HEK293 (cell line): Measurements from ENCODE around the gene PRUNE2.

ENCODE experiments used
- CTCF ChIA-PET: fragments of 350-600 bp; formaldehyde crosslinking; extraction: SDS; loops from one replicate; lab custom pipeline; 2021; ENCODE audit warnings: antibody characterized with exemption; lab: Yijun Ruan, JAX
- POLR2A ChIA-PET: fragments of 300-600 bp; formaldehyde crosslinking; extraction: SDS; loops from one replicate; lab custom pipeline; 2020; ENCODE audit warnings: antibody characterized with exemption, inconsistent platforms; lab: Yijun Ruan, JAX
- H3K27ac ChIP-seq: fragments of 200-500 bp; sonication (Bioruptor generic); 2 replicates; pipeline ENCODE4 v1.5.1; 2014; ENCODE audit warnings: low read depth, low read length, control low read depth, inconsistent platforms; ENCODE audit errors: extremely low read depth
- H3K36me3 ChIP-seq, 2 experiments: fragments of 200-500 bp in 1 of 2; sonication (Bioruptor generic) in 1 of 2; 1 replicate in 1 of 2; 2 replicates in 1 of 2; pipeline ENCODE4 v1.5.1; 2014 to 2017; ENCODE audit warnings: inconsistent platforms in 2 of 2, low read length in 2 of 2; ENCODE audit not compliant: control insufficient read depth in 2 of 2, insufficient read depth in 1 of 2
- H3K4me1 ChIP-seq: fragments of 200-500 bp; sonication (Bioruptor generic); 2 replicates; pipeline ENCODE4 v1.5.1; 2014; ENCODE audit warnings: mild to moderate bottlenecking, low read length, inconsistent platforms; ENCODE audit not compliant: control insufficient read depth, insufficient read depth
- H3K4me3 ChIP-seq: 2 replicates; pipeline ENCODE4 v1.5.1; 2011; ENCODE audit warnings: low read depth, mild to moderate bottlenecking, control low read depth, low read length, moderate library complexity
- H3K9me3 ChIP-seq: fragments of 200-500 bp; sonication (Bioruptor generic); 2 replicates; pipeline ENCODE4 v1.5.1; 2014; ENCODE audit warnings: low read depth, low read length, inconsistent platforms; ENCODE audit not compliant: control insufficient read depth, insufficient read depth
- CTCF ChIP-seq: fragments of 450-650 bp; formaldehyde crosslinking; IDR thresholded peaks from 2 replicates; pipeline ENCODE4 v1.5.1; 2016; ENCODE audit warnings: missing biosample characterization, missing genetic modification characterization
- GFI1B ChIP-seq: fragments of 450-650 bp; formaldehyde crosslinking; IDR thresholded peaks from 2 replicates; pipeline ENCODE4 v1.5.1; 2016; ENCODE audit warnings: missing biosample characterization, missing genetic modification characterization
- IKZF3 ChIP-seq: fragments of 450-650 bp; IDR thresholded peaks from 2 replicates; pipeline ENCODE4 v1.5.0; 2018; ENCODE audit warnings: missing biosample characterization, mild to moderate bottlenecking, missing genetic modification characterization, moderate library complexity
- KLF9 ChIP-seq: fragments of 450-650 bp; formaldehyde crosslinking; IDR thresholded peaks from 2 replicates; pipeline ENCODE4 v1.5.1; 2016; ENCODE audit warnings: missing biosample characterization, missing genetic modification characterization, low read depth
- MYNN ChIP-seq: fragments of 450-650 bp; formaldehyde crosslinking; IDR thresholded peaks from 2 replicates; pipeline ENCODE4 v1.5.1; 2016; ENCODE audit warnings: missing biosample characterization, missing genetic modification characterization, borderline replicate concordance
- SETDB1 ChIP-seq: IDR thresholded peaks from one replicate; pipeline ENCODE4 v1.6.1; 2017; ENCODE audit warnings: mild to moderate bottlenecking, low read length, moderate library complexity, mixed read lengths; ENCODE audit not compliant: insufficient read length
- TCF7L2 ChIP-seq: IDR thresholded peaks from 2 replicates; pipeline ENCODE4 v1.6.1; 2011; ENCODE audit warnings: low read depth, mild to moderate bottlenecking, inconsistent platforms, low read length, moderate library complexity, borderline replicate concordance
- TRIM28 ChIP-seq: IDR thresholded peaks from 2 replicates; pipeline ENCODE4 v1.6.1; 2011; ENCODE audit warnings: low read length, control low read depth, borderline replicate concordance
- ZBTB20 ChIP-seq: fragments of 450-650 bp; formaldehyde crosslinking; IDR thresholded peaks from 2 replicates; pipeline ENCODE4 v1.5.1; 2016; ENCODE audit warnings: missing biosample characterization, missing genetic modification characterization
- ZFP69B ChIP-seq: fragments of 450-650 bp; formaldehyde crosslinking; IDR thresholded peaks from 2 replicates; pipeline ENCODE4 v1.5.1; 2016; ENCODE audit warnings: missing biosample characterization, missing genetic modification characterization
- ZNF184 ChIP-seq: fragments of 450-650 bp; IDR thresholded peaks from 2 replicates; pipeline ENCODE4 v1.5.1; 2018; ENCODE audit warnings: missing biosample characterization, mild to moderate bottlenecking, missing genetic modification characterization
- ZNF221 ChIP-seq: fragments of 450-650 bp; formaldehyde crosslinking; IDR thresholded peaks from 2 replicates; pipeline ENCODE4 v1.5.1; 2017; ENCODE audit warnings: missing biosample characterization, missing genetic modification characterization, borderline replicate concordance
- ZNF23 ChIP-seq: fragments of 450-650 bp; formaldehyde crosslinking; IDR thresholded peaks from 2 replicates; pipeline ENCODE4 v1.5.1; 2016; ENCODE audit warnings: missing biosample characterization, missing genetic modification characterization, borderline replicate concordance
- ZNF26 ChIP-seq: fragments of 450-650 bp; formaldehyde crosslinking; IDR thresholded peaks from 2 replicates; pipeline ENCODE4 v1.5.1; 2016; ENCODE audit warnings: missing biosample characterization, missing genetic modification characterization
- ZNF335 ChIP-seq: fragments of 450-650 bp; formaldehyde crosslinking; conservative IDR thresholded peaks from 2 replicates; pipeline ENCODE4 v1.5.1; 2016; ENCODE audit warnings: missing biosample characterization, missing genetic modification characterization
- ZNF391 ChIP-seq: fragments of 450-650 bp; formaldehyde crosslinking; IDR thresholded peaks from 2 replicates; pipeline ENCODE4 v1.5.1; 2016; ENCODE audit warnings: low read depth, missing biosample characterization, missing genetic modification characterization, borderline replicate concordance
- ZNF544 ChIP-seq: fragments of 450-650 bp; formaldehyde crosslinking; IDR thresholded peaks from 2 replicates; pipeline ENCODE4 v1.5.0; 2017; ENCODE audit warnings: missing biosample characterization, missing genetic modification characterization
- ZNF560 ChIP-seq: fragments of 450-650 bp; formaldehyde crosslinking; IDR thresholded peaks from 2 replicates; pipeline ENCODE4 v1.5.1; 2017; ENCODE audit warnings: missing biosample characterization, missing genetic modification characterization, borderline replicate concordance
- ZNF624 ChIP-seq: fragments of 450-650 bp; formaldehyde crosslinking; IDR thresholded peaks from 2 replicates; pipeline ENCODE4 v1.5.1; 2017; ENCODE audit warnings: missing biosample characterization, missing genetic modification characterization
- ZNF664 ChIP-seq: fragments of 450-650 bp; formaldehyde crosslinking; IDR thresholded peaks from 2 replicates; pipeline ENCODE4 v1.5.1; 2016; ENCODE audit warnings: missing biosample characterization, missing genetic modification characterization
- ZNF785 ChIP-seq: fragments of 450-650 bp; formaldehyde crosslinking; IDR thresholded peaks from 2 replicates; pipeline ENCODE4 v1.5.1; 2016; ENCODE audit warnings: missing biosample characterization, missing genetic modification characterization
- TF ChIP-seq, protein P1 (sequence below): fragments of 450-650 bp; formaldehyde crosslinking; IDR thresholded peaks from 2 replicates; pipeline ENCODE4 v1.5.1; 2016; ENCODE audit warnings: missing biosample characterization, missing genetic modification characterization, low read depth
- TF ChIP-seq, protein P2 (sequence below): fragments of 450-650 bp; IDR thresholded peaks from 2 replicates; pipeline ENCODE4 v1.5.1; 2018; ENCODE audit warnings: missing biosample characterization, missing genetic modification characterization
- TF ChIP-seq, protein P3 (sequence below): fragments of 450-650 bp; formaldehyde crosslinking; IDR thresholded peaks from 2 replicates; pipeline ENCODE4 v1.5.1; 2016; ENCODE audit warnings: missing biosample characterization, missing genetic modification characterization

The PRUNE2 gene

DNA sequence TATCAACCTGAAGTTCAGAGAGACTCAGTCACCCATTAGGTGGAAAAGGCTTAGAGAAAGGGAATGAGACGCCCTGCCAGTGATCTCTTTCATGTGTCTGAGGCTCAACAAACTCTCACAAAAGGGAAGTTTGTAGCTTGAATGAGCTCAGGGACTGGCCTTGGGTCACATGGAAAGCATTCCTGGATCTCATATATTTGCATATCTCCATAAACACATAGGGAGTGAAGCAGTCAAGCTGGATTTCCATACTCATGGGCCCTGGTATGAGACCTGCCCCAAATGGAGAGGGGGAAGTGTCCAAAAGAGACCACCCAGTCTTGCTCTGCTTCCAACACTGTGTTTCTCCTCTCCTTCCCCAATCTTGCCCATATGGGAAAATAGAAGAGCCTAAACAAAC is 26.4 kb upstream of the PRUNE2 start (continued):
- TF ChIP-seq ZNF23 (tag by site-specific recombination), result no peak
- no peak for TF ChIP-seq SETDB1
- no peak for TF ChIP-seq ZNF624 (tag by site-specific recombination)
- no peak for TF ChIP-seq ZNF785 (tag by site-specific recombination)
- TF ChIP-seq, all 188 proteins: peak for 0

GRCh38 chr9:76927540-76928240 is 21.8 kb upstream of the PRUNE2 start:
- TF ChIP-seq SETDB1, result no peak
- TF ChIP-seq ZNF221 (tag by site-specific recombination), result no peak
- TF ChIP-seq TRIM28, result no peak
- TF ChIP-seq, protein P1, sequence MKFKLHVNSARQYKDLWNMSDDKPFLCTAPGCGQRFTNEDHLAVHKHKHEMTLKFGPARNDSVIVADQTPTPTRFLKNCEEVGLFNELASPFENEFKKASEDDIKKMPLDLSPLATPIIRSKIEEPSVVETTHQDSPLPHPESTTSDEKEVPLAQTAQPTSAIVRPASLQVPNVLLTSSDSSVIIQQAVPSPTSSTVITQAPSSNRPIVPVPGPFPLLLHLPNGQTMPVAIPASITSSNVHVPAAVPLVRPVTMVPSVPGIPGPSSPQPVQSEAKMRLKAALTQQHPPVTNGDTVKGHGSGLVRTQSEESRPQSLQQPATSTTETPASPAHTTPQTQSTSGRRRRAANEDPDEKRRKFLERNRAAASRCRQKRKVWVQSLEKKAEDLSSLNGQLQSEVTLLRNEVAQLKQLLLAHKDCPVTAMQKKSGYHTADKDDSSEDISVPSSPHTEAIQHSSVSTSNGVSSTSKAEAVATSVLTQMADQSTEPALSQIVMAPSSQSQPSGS, result no peak
- TF ChIP-seq GFI1B (tag by site-specific recombination), result no peak
- no peak for TF ChIP-seq KLF9 (tag by site-specific recombination)
- no peak for TF ChIP-seq ZFP69B
- TF ChIP-seq CTCF, result no peak
- no peak for TF ChIP-seq ZBTB20
- no peak for TF ChIP-seq IKZF3 (tag by site-specific recombination)
- TF ChIP-seq ZNF560 (tag by site-specific recombination), result no peak
- no peak for TF ChIP-seq ZNF391 (tag by site-specific recombination)
- TF ChIP-seq, protein P2, sequence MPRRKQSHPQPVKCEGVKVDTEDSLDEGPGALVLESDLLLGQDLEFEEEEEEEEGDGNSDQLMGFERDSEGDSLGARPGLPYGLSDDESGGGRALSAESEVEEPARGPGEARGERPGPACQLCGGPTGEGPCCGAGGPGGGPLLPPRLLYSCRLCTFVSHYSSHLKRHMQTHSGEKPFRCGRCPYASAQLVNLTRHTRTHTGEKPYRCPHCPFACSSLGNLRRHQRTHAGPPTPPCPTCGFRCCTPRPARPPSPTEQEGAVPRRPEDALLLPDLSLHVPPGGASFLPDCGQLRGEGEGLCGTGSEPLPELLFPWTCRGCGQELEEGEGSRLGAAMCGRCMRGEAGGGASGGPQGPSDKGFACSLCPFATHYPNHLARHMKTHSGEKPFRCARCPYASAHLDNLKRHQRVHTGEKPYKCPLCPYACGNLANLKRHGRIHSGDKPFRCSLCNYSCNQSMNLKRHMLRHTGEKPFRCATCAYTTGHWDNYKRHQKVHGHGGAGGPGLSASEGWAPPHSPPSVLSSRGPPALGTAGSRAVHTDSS, result no peak
- no peak for TF ChIP-seq ZNF26
- no peak overlapping the region for H3K27ac ChIP-seq
- ChIA-PET POLR2A (no interaction called here), CTCF (interaction anchor here (0.6 kb wide), 1 partner anchor 292 kb away, joined by 6 read pairs; no protein-coding TSS in a partner anchor)
- no peaks in the 10 kb centered on the region; the same call in 1 of the 2 replicates for H3K9me3 ChIP-seq
- H3K4me3 ChIP-seq, result no peak overlapping the region
- H3K36me3 ChIP-seq, result no peaks in the 10 kb centered on the region
- no peaks in the 10 kb centered on the region for H3K4me1 ChIP-seq

GRCh38 chr9:76926846-76927245 is 20.9 kb upstream of the PRUNE2 start:
- POLR2A ChIA-PET, result interaction anchor here (0.6 kb wide), 1 partner anchor 188 kb away, joined by 3 read pairs; no protein-coding TSS in a partner anchor
- H3K4me3 ChIP-seq, result no peak overlapping the region
- no peak overlapping the region for H3K27ac ChIP-seq
- CTCF ChIA-PET, result interaction anchor here (0.6 kb wide), 1 partner anchor 222 kb away, joined by 5 read pairs; no protein-coding TSS in a partner anchor
- no peaks in the 10 kb centered on the region; the same call in 1 of the 2 replicates for H3K9me3 ChIP-seq
- H3K4me1 ChIP-seq, result no peaks in the 10 kb centered on the region
- H3K36me3 ChIP-seq, result no peaks in the 10 kb centered on the region
- TF ChIP-seq ZNF184, result no peak
- no peak for TF ChIP-seq ZNF664 (tag by site-specific recombination)
- no peak for TF ChIP-seq ZNF544 (tag by site-specific recombination)
- no peak for TF ChIP-seq TCF7L2
- TF ChIP-seq, protein P3, sequence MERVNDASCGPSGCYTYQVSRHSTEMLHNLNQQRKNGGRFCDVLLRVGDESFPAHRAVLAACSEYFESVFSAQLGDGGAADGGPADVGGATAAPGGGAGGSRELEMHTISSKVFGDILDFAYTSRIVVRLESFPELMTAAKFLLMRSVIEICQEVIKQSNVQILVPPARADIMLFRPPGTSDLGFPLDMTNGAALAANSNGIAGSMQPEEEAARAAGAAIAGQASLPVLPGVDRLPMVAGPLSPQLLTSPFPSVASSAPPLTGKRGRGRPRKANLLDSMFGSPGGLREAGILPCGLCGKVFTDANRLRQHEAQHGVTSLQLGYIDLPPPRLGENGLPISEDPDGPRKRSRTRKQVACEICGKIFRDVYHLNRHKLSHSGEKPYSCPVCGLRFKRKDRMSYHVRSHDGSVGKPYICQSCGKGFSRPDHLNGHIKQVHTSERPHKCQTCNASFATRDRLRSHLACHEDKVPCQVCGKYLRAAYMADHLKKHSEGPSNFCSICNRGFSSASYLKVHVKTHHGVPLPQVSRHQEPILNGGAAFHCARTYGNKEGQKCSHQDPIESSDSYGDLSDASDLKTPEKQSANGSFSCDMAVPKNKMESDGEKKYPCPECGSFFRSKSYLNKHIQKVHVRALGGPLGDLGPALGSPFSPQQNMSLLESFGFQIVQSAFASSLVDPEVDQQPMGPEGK, result no peak
- no peak for TF ChIP-seq ZNF785 (tag by site-specific recombination)
- TF ChIP-seq MYNN (tag by site-specific recombination), result no peak
- no peak for TF ChIP-seq ZNF335 (tag by site-specific recombination)
